ENCODE measurements around the gene DMD.

DNA sequence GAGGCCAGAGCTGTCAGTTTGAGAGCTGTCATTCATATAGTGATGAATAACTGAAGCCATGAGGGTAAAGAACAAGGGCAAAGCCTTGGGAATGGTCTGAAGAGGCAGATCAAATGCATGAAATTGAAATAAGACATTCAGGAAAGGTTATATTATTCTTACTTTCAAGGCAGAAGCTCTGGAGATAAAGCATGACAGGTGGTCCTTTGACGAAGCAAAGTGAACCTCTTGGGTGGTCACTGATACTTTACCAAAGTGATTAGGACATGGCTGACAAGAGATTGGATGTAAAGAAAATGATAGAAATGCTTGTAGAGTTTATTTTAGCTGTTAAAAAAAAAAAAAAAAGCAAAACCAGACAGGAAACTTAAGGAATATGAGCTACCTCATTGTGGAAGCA lies 1505.5 kb downstream of the DMD start:
- TF ChIP-seq POLR2AphosphoS5 (IDR thresholded peaks at IDR 0.05; ENCODE audit: low read depth, low read length) (no peak), TAF1 (IDR thresholded peaks at IDR 0.05; ENCODE audit: borderline replicate concordance, insufficient read depth, low read length) (no peak), SIN3A (IDR thresholded peaks at IDR 0.05; ENCODE audit: borderline replicate concordance, insufficient read depth, low read length) (no peak), FOXP2 (optimal IDR thresholded peaks at IDR 0.05; ENCODE audit: borderline replicate concordance, extremely low read depth, extremely low read length, insufficient read depth) (no peak)
- TF ChIP-seq, protein P1, sequence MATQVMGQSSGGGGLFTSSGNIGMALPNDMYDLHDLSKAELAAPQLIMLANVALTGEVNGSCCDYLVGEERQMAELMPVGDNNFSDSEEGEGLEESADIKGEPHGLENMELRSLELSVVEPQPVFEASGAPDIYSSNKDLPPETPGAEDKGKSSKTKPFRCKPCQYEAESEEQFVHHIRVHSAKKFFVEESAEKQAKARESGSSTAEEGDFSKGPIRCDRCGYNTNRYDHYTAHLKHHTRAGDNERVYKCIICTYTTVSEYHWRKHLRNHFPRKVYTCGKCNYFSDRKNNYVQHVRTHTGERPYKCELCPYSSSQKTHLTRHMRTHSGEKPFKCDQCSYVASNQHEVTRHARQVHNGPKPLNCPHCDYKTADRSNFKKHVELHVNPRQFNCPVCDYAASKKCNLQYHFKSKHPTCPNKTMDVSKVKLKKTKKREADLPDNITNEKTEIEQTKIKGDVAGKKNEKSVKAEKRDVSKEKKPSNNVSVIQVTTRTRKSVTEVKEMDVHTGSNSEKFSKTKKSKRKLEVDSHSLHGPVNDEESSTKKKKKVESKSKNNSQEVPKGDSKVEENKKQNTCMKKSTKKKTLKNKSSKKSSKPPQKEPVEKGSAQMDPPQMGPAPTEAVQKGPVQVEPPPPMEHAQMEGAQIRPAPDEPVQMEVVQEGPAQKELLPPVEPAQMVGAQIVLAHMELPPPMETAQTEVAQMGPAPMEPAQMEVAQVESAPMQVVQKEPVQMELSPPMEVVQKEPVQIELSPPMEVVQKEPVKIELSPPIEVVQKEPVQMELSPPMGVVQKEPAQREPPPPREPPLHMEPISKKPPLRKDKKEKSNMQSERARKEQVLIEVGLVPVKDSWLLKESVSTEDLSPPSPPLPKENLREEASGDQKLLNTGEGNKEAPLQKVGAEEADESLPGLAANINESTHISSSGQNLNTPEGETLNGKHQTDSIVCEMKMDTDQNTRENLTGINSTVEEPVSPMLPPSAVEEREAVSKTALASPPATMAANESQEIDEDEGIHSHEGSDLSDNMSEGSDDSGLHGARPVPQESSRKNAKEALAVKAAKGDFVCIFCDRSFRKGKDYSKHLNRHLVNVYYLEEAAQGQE (IDR thresholded peaks at IDR 0.05; ENCODE audit: insufficient read depth in 1 of 2, low read depth in 2 of 2, low read length in 2 of 2), result no peak
